ENCODE data around the gene GLT1D1.

The GLT1D1 gene

DNA sequence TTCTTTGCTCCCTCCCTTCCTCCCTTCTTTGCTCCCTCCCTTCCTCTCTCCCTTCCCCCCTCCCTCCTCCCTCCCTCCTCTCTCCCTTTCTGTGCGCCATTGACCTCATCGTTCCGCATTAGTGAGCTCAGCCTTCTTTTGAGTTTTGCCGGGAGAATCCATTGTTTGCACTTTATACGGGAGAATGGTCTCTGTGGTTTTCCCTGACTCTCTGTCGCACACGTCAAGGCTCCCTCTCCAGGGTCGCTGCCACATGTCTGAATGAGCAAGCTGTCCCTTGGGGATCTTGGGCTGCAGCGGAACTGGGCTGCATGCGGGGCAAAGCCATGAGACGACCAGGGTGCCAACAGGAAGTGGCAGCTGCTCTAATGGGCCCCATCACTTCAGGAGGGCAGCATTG is 118.5 kb downstream of the GLT1D1 start:
- ATAC-seq (ENCODE audit: insufficient read depth, low read depth), result no peak
- Histone ChIP-seq H3K4me2 (ENCODE audit: insufficient read depth, low read length) (no peak overlapping the region), H3K4me1 (ENCODE audit: insufficient read depth, low read length) (peaks cover 25% of the 10 kb centered on the region), H3K9me3 (ENCODE audit: insufficient read depth, low read length, severe bottlenecking) (no peaks in the 10 kb centered on the region), H3K27ac (ENCODE audit: low read length) (no peak overlapping the region), H4K20me1 (ENCODE audit: insufficient read depth, low read length) (no peaks in the 10 kb centered on the region), H3K9ac (ENCODE audit: low read depth, low read length) (no peak overlapping the region), H3K36me3 (ENCODE audit: insufficient read depth, low read length) (no peaks in the 10 kb centered on the region), H3K79me2 (ENCODE audit: insufficient read depth, low read length) (no peaks in the 10 kb centered on the region), H3K27me3 (ENCODE audit: insufficient read depth, low read length, poor library complexity) (no peaks in the 10 kb centered on the region), H2AFZ (ENCODE audit: low read depth, low read length) (no peak overlapping the region), H3K4me3 (ENCODE audit: low read depth in 1 of 2, low read length in 2 of 2) (no peak overlapping the region)
- TF ChIP-seq EZH2 (IDR thresholded peaks at IDR 0.05; ENCODE audit: borderline replicate concordance, low read depth, low read length, severe bottlenecking) (no peak), CTCF (IDR thresholded peaks at IDR 0.05; ENCODE audit: borderline replicate concordance, extremely low read depth, low read length, poor library complexity, severe bottlenecking) (no peak)
- no peak for DNase-seq

DNA sequence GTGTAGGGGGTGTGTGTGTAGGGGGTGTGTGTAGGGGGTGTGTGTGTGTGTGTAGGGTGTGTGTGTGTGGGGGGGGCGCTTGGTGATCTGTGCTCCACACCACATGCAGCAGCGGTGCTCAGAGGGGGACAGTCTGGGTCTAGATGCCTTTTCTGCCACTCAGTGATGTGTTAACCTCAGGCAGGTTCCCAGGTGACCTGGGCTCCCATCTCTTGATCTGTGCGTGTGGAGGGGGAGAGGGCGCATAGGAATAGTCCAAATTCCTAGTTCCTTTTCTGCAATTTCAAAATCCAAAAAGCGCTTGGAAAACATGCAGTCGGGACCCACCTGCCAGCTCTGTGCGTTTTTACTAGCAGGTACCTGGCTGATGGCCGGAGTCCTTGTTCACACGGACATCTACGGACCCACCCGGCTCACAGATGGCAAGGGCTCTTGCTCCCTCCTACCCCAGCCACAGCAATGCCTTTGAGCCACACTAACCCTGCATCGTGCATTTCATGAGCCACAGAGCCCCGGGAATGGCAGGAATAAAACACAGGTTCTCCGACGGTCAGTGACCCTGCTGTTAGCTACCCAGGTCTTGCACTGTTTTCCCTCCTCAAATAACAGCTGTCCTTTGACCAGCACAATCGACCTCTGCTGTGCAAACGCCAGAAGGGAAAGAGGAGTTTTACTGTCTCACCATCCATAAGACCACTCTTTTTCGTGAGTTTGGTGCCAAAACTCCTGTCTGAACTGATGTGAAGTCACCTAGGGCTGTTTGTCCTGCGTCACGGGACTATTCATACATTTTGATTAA is 120.8 kb downstream of the GLT1D1 start:
- Histone ChIP-seq H3K9ac (ENCODE audit: low read depth, low read length) (no peak overlapping the region), H3K27me3 (ENCODE audit: insufficient read depth, low read length, poor library complexity) (no peaks in the 10 kb centered on the region), H3K79me2 (ENCODE audit: insufficient read depth, low read length) (no peaks in the 10 kb centered on the region), H3K4me2 (ENCODE audit: insufficient read depth, low read length) (no peak overlapping the region), H3K36me3 (ENCODE audit: insufficient read depth, low read length) (no peaks in the 10 kb centered on the region), H4K20me1 (ENCODE audit: insufficient read depth, low read length) (no peaks in the 10 kb centered on the region), H3K4me3 (ENCODE audit: low read depth in 1 of 2, low read length in 2 of 2) (no peak overlapping the region), H2AFZ (ENCODE audit: low read depth, low read length) (no peak overlapping the region), H3K27ac (ENCODE audit: low read length) (no peak overlapping the region), H3K9me3 (ENCODE audit: insufficient read depth, low read length, severe bottlenecking) (no peaks in the 10 kb centered on the region), H3K4me1 (ENCODE audit: insufficient read depth, low read length) (peaks cover 25% of the 10 kb centered on the region)
- DNase-seq, result no peak
- no peak for ATAC-seq (ENCODE audit: insufficient read depth, low read depth)
- TF ChIP-seq CTCF (IDR thresholded peaks at IDR 0.05; ENCODE audit: borderline replicate concordance, extremely low read depth, low read length, poor library complexity, severe bottlenecking) (no peak), EZH2 (IDR thresholded peaks at IDR 0.05; ENCODE audit: borderline replicate concordance, low read depth, low read length, severe bottlenecking) (no peak)

GRCh38 chr12:128974881-128975280 is 121.6 kb downstream of the GLT1D1 start:
- TF ChIP-seq EZH2 (IDR thresholded peaks at IDR 0.05; ENCODE audit: borderline replicate concordance, low read depth, low read length, severe bottlenecking) (no peak), CTCF (IDR thresholded peaks at IDR 0.05; ENCODE audit: borderline replicate concordance, extremely low read depth, low read length, poor library complexity, severe bottlenecking) (no peak)
- H3K9ac ChIP-seq (ENCODE audit: low read depth, low read length), result no peak overlapping the region
- no peak overlapping the region for H3K27ac ChIP-seq (ENCODE audit: low read length)
- DNase-seq (no peak), ATAC-seq (ENCODE audit: insufficient read depth, low read depth) (no peak)
- H3K27me3 ChIP-seq (ENCODE audit: insufficient read depth, low read length, poor library complexity), result no peaks in the 10 kb centered on the region
- no peak overlapping the region for H3K4me2 ChIP-seq (ENCODE audit: insufficient read depth, low read length)
- no peaks in the 10 kb centered on the region for H3K9me3 ChIP-seq (ENCODE audit: insufficient read depth, low read length, severe bottlenecking)
- H3K79me2 ChIP-seq (ENCODE audit: insufficient read depth, low read length), result no peaks in the 10 kb centered on the region
- no peak overlapping the region for H2AFZ ChIP-seq (ENCODE audit: low read depth, low read length)
- H3K4me3 ChIP-seq (ENCODE audit: low read depth in 1 of 2, low read length in 2 of 2), result no peak overlapping the region
- no peaks in the 10 kb centered on the region for H4K20me1 ChIP-seq (ENCODE audit: insufficient read depth, low read length)
- no peaks in the 10 kb centered on the region for H3K36me3 ChIP-seq (ENCODE audit: insufficient read depth, low read length)
- peaks cover 18% of the 10 kb centered on the region for H3K4me1 ChIP-seq (ENCODE audit: insufficient read depth, low read length)

Data from DND-41 (cell line).